ENCODE data around the gene FBXO48. TPM values are rescaled to one million over a fixed set of nuclear protein-coding genes. Genes with fewer than 3 reads are reported as not detected.

FBXO48 gene
- total and polyA plus RNA-seq, 10 of the 15 experiments (the other 5 are each of a cell fraction or from before 2014, with no cell fraction given): 0.56 to 2.3 (median 1.2) TPM

DNA sequence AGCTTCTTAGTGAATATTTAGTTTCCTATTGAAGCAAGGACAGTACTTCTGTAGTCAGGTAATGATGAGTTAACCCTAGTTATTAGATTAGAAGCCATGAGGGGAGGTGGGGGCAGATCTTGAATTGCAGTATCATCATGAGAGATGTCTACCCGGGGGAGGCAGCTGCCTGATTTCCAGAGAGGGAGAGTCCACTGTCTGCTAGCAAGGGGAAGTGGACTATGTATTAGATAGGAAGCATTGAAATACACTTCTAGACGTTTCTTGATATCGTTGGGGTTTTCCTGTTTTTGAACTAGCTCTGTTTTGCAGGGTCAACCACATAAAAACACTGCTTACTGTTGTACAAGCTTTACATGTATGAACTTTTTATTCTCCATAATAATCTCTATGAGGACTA, 39.1 kb upstream of the FBXO48 start:
- Histone ChIP-seq H3K4me1 (ENCODE audit: control insufficient read depth, insufficient read depth, low read length) (no peaks in the 10 kb centered on the region), H3K79me2 (ENCODE audit: control insufficient read depth, insufficient read depth, low read length) (no peaks in the 10 kb centered on the region), H3K4me2 (ENCODE audit: control insufficient read depth, insufficient read depth) (no peak overlapping the region), H3K9me3 (replicated peaks; ENCODE audit: control insufficient read depth, insufficient read depth, low read length) (no peaks in the 10 kb centered on the region), H3K4me3 (no peak overlapping the region), H3K27ac (ENCODE audit: control insufficient read depth, insufficient read depth) (no peak overlapping the region), H4K20me1 (ENCODE audit: control insufficient read depth, insufficient read depth) (no peaks in the 10 kb centered on the region), H3K9ac (ENCODE audit: control insufficient read depth, insufficient read depth, low read length) (no peak overlapping the region), H3K36me3 (ENCODE audit: control insufficient read depth in 2 of 2, insufficient read depth in 2 of 2, low read length in 1 of 2) (no peaks in the 10 kb centered on the region), H3K27me3 (replicated peaks in 1 of 2; ENCODE audit: control insufficient read depth in 2 of 2, insufficient read depth in 2 of 2, low read length in 1 of 2) (no peaks in the 10 kb centered on the region), H2AFZ (ENCODE audit: control insufficient read depth, low read depth, low read length) (no peak overlapping the region)
- no TSS peak for BruUV-seq (replicated peaks)
- intact Hi-C loops (cut with micrococcal nuclease; ENCODE audit: unreplicated experiment) (no loop called here), in situ Hi-C loops (cut with MboI) (no loop called here)
- FAIRE-seq (no peak), ATAC-seq (no peak), DNase-seq (ENCODE audit: low read depth, low spot score) (no peak)
- SMC1A ChIA-PET (ENCODE audit: uncharacterized antibody, unreplicated experiment): interaction anchor here (0.7 kb wide), 1 partner anchor 208 kb away, joined by 3 read pairs; no protein-coding TSS in a partner anchor
- CTCF ChIA-PET: interaction anchor here (1.4 to 1.7 kb wide), 3 partner anchors 17 to 89 kb away, joined by 4 to 6 read pairs (median 4); no protein-coding TSS in a partner anchor
- TF ChIP-seq, protein P1, sequence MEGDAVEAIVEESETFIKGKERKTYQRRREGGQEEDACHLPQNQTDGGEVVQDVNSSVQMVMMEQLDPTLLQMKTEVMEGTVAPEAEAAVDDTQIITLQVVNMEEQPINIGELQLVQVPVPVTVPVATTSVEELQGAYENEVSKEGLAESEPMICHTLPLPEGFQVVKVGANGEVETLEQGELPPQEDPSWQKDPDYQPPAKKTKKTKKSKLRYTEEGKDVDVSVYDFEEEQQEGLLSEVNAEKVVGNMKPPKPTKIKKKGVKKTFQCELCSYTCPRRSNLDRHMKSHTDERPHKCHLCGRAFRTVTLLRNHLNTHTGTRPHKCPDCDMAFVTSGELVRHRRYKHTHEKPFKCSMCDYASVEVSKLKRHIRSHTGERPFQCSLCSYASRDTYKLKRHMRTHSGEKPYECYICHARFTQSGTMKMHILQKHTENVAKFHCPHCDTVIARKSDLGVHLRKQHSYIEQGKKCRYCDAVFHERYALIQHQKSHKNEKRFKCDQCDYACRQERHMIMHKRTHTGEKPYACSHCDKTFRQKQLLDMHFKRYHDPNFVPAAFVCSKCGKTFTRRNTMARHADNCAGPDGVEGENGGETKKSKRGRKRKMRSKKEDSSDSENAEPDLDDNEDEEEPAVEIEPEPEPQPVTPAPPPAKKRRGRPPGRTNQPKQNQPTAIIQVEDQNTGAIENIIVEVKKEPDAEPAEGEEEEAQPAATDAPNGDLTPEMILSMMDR (IDR thresholded peaks at IDR 0.05 in 2 of 3, conservative IDR thresholded peaks at IDR 0.05 in 1 of 3; ENCODE audit: control insufficient read depth in 2 of 3, extremely low read depth in 1 of 3, insufficient read depth in 1 of 3, low read depth in 3 of 3, low read length in 3 of 3): no peak
- TF ChIP-seq SREBF2 (IDR thresholded peaks at IDR 0.05; ENCODE audit: low read length): no peak
- TF ChIP-seq ZNF217 (IDR thresholded peaks at IDR 0.05): no peak
- no peak for TF ChIP-seq STAT1 (conservative IDR thresholded peaks at IDR 0.05)
- no peak for TF ChIP-seq KLF5 (IDR thresholded peaks at IDR 0.05; ENCODE audit: partially characterized antibody)
- no peak for TF ChIP-seq MEF2B (IDR thresholded peaks at IDR 0.05; ENCODE audit: partially characterized antibody, poor library complexity, severe bottlenecking)
- TF ChIP-seq, protein P2, sequence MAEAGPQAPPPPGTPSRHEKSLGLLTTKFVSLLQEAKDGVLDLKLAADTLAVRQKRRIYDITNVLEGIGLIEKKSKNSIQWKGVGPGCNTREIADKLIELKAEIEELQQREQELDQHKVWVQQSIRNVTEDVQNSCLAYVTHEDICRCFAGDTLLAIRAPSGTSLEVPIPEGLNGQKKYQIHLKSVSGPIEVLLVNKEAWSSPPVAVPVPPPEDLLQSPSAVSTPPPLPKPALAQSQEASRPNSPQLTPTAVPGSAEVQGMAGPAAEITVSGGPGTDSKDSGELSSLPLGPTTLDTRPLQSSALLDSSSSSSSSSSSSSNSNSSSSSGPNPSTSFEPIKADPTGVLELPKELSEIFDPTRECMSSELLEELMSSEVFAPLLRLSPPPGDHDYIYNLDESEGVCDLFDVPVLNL (IDR thresholded peaks at IDR 0.05; ENCODE audit: low read depth, low read length): no peak
- TF ChIP-seq TAF1 (IDR thresholded peaks at IDR 0.05; ENCODE audit: borderline replicate concordance, low read depth, low read length): no peak
- no peak for TF ChIP-seq POLR2A (IDR thresholded peaks at IDR 0.05; ENCODE audit: low read depth, low read length)
- TF ChIP-seq SMAD5 (IDR thresholded peaks at IDR 0.05; ENCODE audit: low read depth): no peak
- POLR2A ChIA-PET: no interaction called here
- RAD21 ChIA-PET (ENCODE audit: unreplicated experiment): no interaction called here
- WGBS (ENCODE audit: insufficient coverage, insufficient replicate concordance, low lambda C conversion rate, missing lambda C conversion rate): 85% methylated on average over 3 of the region's 3 CpGs
